K562 (cell line): ENCODE measurements around the gene DCN. TPM values are rescaled to one million over a fixed set of nuclear protein-coding genes. Genes with fewer than 3 reads are reported as not detected.

Experiments
- ATAC-seq: fragments of 200-7000 bp; cut with Tn5 transposase; 3 replicates; pipeline ENCODE4 v1.9.1; 2020; ENCODE audit warnings: moderate library complexity
- BruUV-seq: library from RNA; stranded (reverse); fragments of 400-500 nt; replicated peaks from 2 replicates; lab custom pipeline; 2021; lab: Mats Ljungman, UMichigan
- CTCF ChIA-PET: fragments of 300-600 bp; formaldehyde crosslinking; extraction: SDS; loops from one replicate; lab custom pipeline; 2021; ENCODE audit warnings: low intra/inter-chr PET ratio; lab: Yijun Ruan, JAX
- POLR2A ChIA-PET: fragments of 300-600, 350-650 bp; sonication (Branson Sonifier 250); formaldehyde crosslinking; extraction: SDS; loops from one replicate; lab custom pipeline; 2021; ENCODE audit warnings: antibody characterized with exemption, inconsistent platforms; lab: Yijun Ruan, JAX
- DNase-seq, 4 experiments: peaks; one replicate each; pipeline versions ENCODE4 v3.0.0 to v3.0.0-alpha.2; 2011 to 2018; ENCODE audit warnings: low spot score in 3 of 4, mixed read lengths in 3 of 4; ENCODE audit errors: extremely low read depth in 1 of 4
- FAIRE-seq: peaks from 2 replicates; lab custom pipeline; 2011; peaks lifted over from hg19 to GRCh38; lab: Jason Lieb, UNC
- H2AFZ ChIP-seq: 2 replicates; pipeline ENCODE4 v1.6.0; 2011; ENCODE audit warnings: low read depth, low read length, control low read depth, inconsistent platforms
- H3K27ac ChIP-seq: fragments of 200-600 bp; 3 replicates; pipeline ENCODE4 v1.8.0; 2011; ENCODE audit warnings: low read depth, mild to moderate bottlenecking, control low read depth, inconsistent platforms, low read length, moderate library complexity, mixed read lengths; ENCODE audit errors: extremely low read depth
- H3K27me3 ChIP-seq, 2 experiments: fragments of 300-600 bp in 1 of 2; 2 replicates in 1 of 2; 3 replicates in 1 of 2; pipeline versions ENCODE4 v1.6.0 to v1.8.0; 2011; ENCODE audit warnings: inconsistent platforms in 2 of 2, low read length in 2 of 2, mild to moderate bottlenecking in 1 of 2, mixed read lengths in 1 of 2, moderate library complexity in 1 of 2; ENCODE audit not compliant: control insufficient read depth in 2 of 2, insufficient read depth in 2 of 2
- H3K36me3 ChIP-seq: fragments of 300-600 bp; 3 replicates; pipeline ENCODE4 v1.8.0; 2011; ENCODE audit warnings: mild to moderate bottlenecking, low read length, inconsistent platforms; ENCODE audit not compliant: control insufficient read depth, insufficient read depth
- H3K4me1 ChIP-seq, 2 experiments: fragments of 200-600 bp in 1 of 2; replicated peaks in 1 of 2; 2 replicates in 1 of 2; 3 replicates in 1 of 2; pipeline versions ENCODE4 v1.5.1 to v1.8.0; 2011; ENCODE audit warnings: inconsistent platforms in 2 of 2, low read length in 2 of 2, mild to moderate bottlenecking in 1 of 2, mixed read lengths in 1 of 2, moderate library complexity in 1 of 2; ENCODE audit not compliant: control insufficient read depth in 2 of 2, insufficient read depth in 2 of 2
- H3K4me2 ChIP-seq: 2 replicates; pipeline ENCODE4 v1.6.1; 2011; ENCODE audit warnings: low read length, control low read depth, inconsistent platforms, mixed read lengths; ENCODE audit not compliant: insufficient read depth
- H3K4me3 ChIP-seq: fragments of 200-600 bp; sonication (generic), shearing (Covaris generic); 2 replicates; pipeline ENCODE4 v1.5.1; 2016; ENCODE audit warnings: control low read depth, inconsistent platforms
- H3K79me2 ChIP-seq: fragments of 200-600 bp; 3 replicates; pipeline ENCODE4 v1.8.0; 2011; ENCODE audit warnings: low read length, inconsistent platforms; ENCODE audit not compliant: control insufficient read depth, insufficient read depth
- H3K9ac ChIP-seq, 2 experiments: 2 replicates each; pipeline versions ENCODE4 v1.6.0 to v1.6.1; 2011; ENCODE audit warnings: low read depth in 2 of 2, low read length in 2 of 2, control low read depth in 1 of 2, inconsistent platforms in 1 of 2, mild to moderate bottlenecking in 1 of 2, mixed read lengths in 1 of 2; ENCODE audit not compliant: insufficient read depth in 1 of 2
- H3K9me1 ChIP-seq: one replicate; pipeline ENCODE4 v1.6.0; 2011; ENCODE audit warnings: inconsistent platforms, mild to moderate bottlenecking, low read length, moderate library complexity; ENCODE audit not compliant: control insufficient read depth, insufficient read depth
- H3K9me3 ChIP-seq: replicated peaks from 2 replicates; pipeline ENCODE4 v1.5.1; 2011; ENCODE audit warnings: low read depth, low read length, inconsistent platforms; ENCODE audit not compliant: control insufficient read depth, insufficient read depth
- H4K20me1 ChIP-seq: replicated peaks from 2 replicates; pipeline ENCODE4 v1.6.1; 2011; ENCODE audit warnings: low read length, inconsistent platforms, mixed read lengths; ENCODE audit not compliant: control insufficient read depth, insufficient read depth
- ARID2 ChIP-seq: fragments of 450-650 bp; IDR thresholded peaks from 2 replicates; pipeline ENCODE4 v1.6.1; 2017; ENCODE audit warnings: antibody characterized with exemption, mild to moderate bottlenecking
- FOSL1 ChIP-seq: fragments of 200-800 bp; sonication (Bioruptor generic); conservative IDR thresholded peaks from 2 replicates; pipeline ENCODE4 v1.6.1; 2016; ENCODE audit warnings: missing genetic modification characterization, missing compliant biosample characterization
- HDAC3 ChIP-seq: fragments of 450-650 bp; IDR thresholded peaks from 2 replicates; pipeline ENCODE4 v1.6.1; 2018; ENCODE audit warnings: borderline replicate concordance, mild to moderate bottlenecking, moderate library complexity; ENCODE audit not compliant: partially characterized antibody
- HEY1 ChIP-seq: fragments of 250-450 bp; sonication (Bioruptor Pico); IDR thresholded peaks from 2 replicates; pipeline ENCODE4 v1.5.0; 2020; ENCODE audit warnings: mild to moderate bottlenecking, moderate library complexity, borderline replicate concordance
- IFI16 ChIP-seq: fragments of 250-450 bp; sonication (Bioruptor Pico); IDR thresholded peaks from 2 replicates; pipeline ENCODE4 v2.1.2; 2022; ENCODE audit warnings: mild to moderate bottlenecking, inconsistent platforms
- MAFK ChIP-seq: IDR thresholded peaks from 2 replicates; pipeline ENCODE4 v1.6.1; 2011; ENCODE audit warnings: low read length, improper control_type of control experiment
- MCM5 ChIP-seq: fragments of 450-650 bp; IDR thresholded peaks from 2 replicates; pipeline ENCODE4 v1.6.1; 2016; ENCODE audit warnings: low read depth
- NFIX ChIP-seq: fragments of 250-450 bp; sonication (Bioruptor Pico); IDR thresholded peaks from 2 replicates; pipeline ENCODE4 v1.4.0; 2020; ENCODE audit warnings: low read depth, mild to moderate bottlenecking, moderate library complexity
- RBBP5 ChIP-seq: fragments of 200-600 bp; sonication (generic); IDR thresholded peaks from 2 replicates; pipeline ENCODE4 v1.6.1; 2012; ENCODE audit warnings: borderline replicate concordance, mild to moderate bottlenecking, low read length, control low read depth, inconsistent platforms; ENCODE audit not compliant: insufficient read depth, poor library complexity, severe bottlenecking
- SP2 ChIP-seq: IDR thresholded peaks from 2 replicates; pipeline ENCODE4 v1.6.1; 2011; ENCODE audit warnings: mild to moderate bottlenecking, low read depth, low read length, moderate library complexity; ENCODE audit not compliant: poor library complexity, severe bottlenecking; ENCODE audit errors: extremely low read depth
- SRSF3 ChIP-seq: fragments of 200-400 bp; formaldehyde crosslinking; IDR thresholded peaks from 2 replicates; pipeline ENCODE4 v1.6.1; 2016; ENCODE audit warnings: mild to moderate bottlenecking, low read length, moderate library complexity; ENCODE audit not compliant: insufficient read depth
- TEAD2 ChIP-seq: fragments of 450-650 bp; IDR thresholded peaks from 2 replicates; pipeline ENCODE4 v1.6.1; 2016; ENCODE audit warnings: missing genetic modification characterization, control low read depth, missing compliant biosample characterization
- WGBS: fragments of 100-300 bp; shearing (Covaris generic); methylation state at CpG from one replicate; pipeline ENCODE4 v1.1.6; 2016; ENCODE audit warnings: low coverage, mixed read lengths; ENCODE audit not compliant: insufficient coverage; ENCODE audit errors: missing lambda C conversion rate; 5-methylcytosine and 5-hydroxymethylcytosine counted together
- in situ Hi-C: fragments of 300-500 bp; cut with MboI; formaldehyde crosslinking; loops from 4 replicates; pipeline ENCODE4 v1.15.0; 2018; ENCODE audit warnings: inconsistent platforms, mixed read lengths
- intact Hi-C: fragments of 100-400 bp; cut with micrococcal nuclease; formaldehyde crosslinking; loops from 2 replicates; pipeline ENCODE4 v1.14.2; 2022
- polyA plus RNA-seq, 8 experiments: library from polyadenylated mRNA; depleted of rRNA in 4 of 8; stranded (reverse) in 5 of 8; unstranded in 3 of 8; fragments of >200 nt; fragmentation: Nextera tagmentation in 2 of 8; fragmentation: Illumina TruSeq in 1 of 8; extraction: Ambion mirVana in 2 of 8; extraction: Trizol in 1 of 8; gene quantifications; 2 replicates each; pipeline versions ENCODE4 v1.2.1 to v1.2.3, GENCODE V29; 2011 to 2014; ENCODE audit warnings: inconsistent platforms in 1 of 8, missing spikeins in 1 of 8
- total RNA-seq, 7 experiments: library from RNA; depleted of rRNA in 6 of 7; stranded (reverse); fragments of >200 nt in 6 of 7; fragmentation: Illumina TruSeq in 2 of 7; extraction: Trizol in 2 of 7; gene quantifications; 2 replicates each; pipeline versions ENCODE4 v1.2.1 to v1.2.3, GENCODE V29; 2011 to 2021; ENCODE audit warnings: low replicate concordance in 1 of 7
- TF ChIP-seq, protein P1 (sequence below): IDR thresholded peaks from 2 replicates; pipeline ENCODE4 v1.6.1; 2011; ENCODE audit warnings: borderline replicate concordance, low read depth, mild to moderate bottlenecking, moderate library complexity, low read length; ENCODE audit not compliant: insufficient read depth, poor library complexity, severe bottlenecking

The DCN gene
- total and polyA plus RNA-seq, 9 of the 15 experiments (the other 6 are each of a cell fraction or from before 2014, with no cell fraction given) = 0.08 to 2.4 (median 0.31) TPM; not detected in 1

DNA sequence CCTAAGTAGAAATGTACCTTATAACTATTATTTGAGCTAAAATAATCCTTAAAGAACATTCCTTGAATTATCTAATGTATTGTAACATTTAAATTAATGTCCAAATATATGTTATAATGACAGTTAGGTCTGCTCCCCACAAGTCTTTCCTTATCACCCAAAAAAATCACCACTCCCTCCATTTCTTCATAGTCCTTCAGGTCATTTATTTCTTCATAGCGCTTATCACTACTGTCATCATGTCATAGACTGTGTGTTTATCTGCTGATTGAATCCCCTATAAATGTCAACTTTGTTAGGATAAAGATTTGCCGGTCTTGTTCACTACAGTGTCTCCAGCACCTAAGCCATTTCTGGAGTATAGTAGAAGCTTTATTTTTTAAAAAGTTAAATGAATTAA, 83.3 kb downstream of the DCN start (continued):
- TF ChIP-seq HEY1 (CRISPR knock-in tag) = no peak

DNA sequence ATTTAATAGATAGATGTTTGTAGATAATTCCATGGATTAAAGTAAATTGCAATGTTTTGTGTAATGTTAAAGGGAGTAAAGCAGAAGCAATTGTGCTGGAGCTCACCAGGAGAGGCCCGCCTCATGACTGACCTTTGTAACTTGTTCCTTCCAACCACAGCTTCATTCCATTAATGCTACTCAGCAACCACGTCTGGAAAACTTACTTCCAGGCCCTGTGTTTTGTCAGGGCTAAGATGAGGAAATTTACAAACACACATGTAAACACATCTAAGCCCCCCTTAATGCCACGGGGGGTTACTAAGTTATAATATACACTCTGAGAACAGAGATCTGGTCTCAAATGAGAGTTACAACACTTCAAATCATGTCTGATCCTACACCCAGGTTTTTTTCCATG, 83.7 kb downstream of the DCN start:
- in situ Hi-C loops = no loop called here
- ChIA-PET POLR2A (no interaction called here), CTCF (no interaction called here)
- Histone ChIP-seq H3K9me1 (no peaks in the 10 kb centered on the region), H3K9ac (no peak overlapping the region), H2AFZ (no peak overlapping the region), H3K4me1 (no peaks in the 10 kb centered on the region), H3K9me3 (no peaks in the 10 kb centered on the region), H3K27me3 (no peaks in the 10 kb centered on the region), H3K4me2 (no peak overlapping the region), H3K4me3 (no peak overlapping the region), H3K27ac (no peak overlapping the region), H4K20me1 (no peaks in the 10 kb centered on the region), H3K79me2 (no peaks in the 10 kb centered on the region), H3K36me3 (no peaks in the 10 kb centered on the region)
- FAIRE-seq = no peak
- TF ChIP-seq NFIX (CRISPR knock-in tag) = no peak
- no peak for TF ChIP-seq FOSL1
- no peak for TF ChIP-seq MAFK
- no peak for TF ChIP-seq SRSF3
- no peak for TF ChIP-seq MCM5
- no peak for TF ChIP-seq ARID2
- no peak for TF ChIP-seq IFI16
- TF ChIP-seq RBBP5 = no peak
- TF ChIP-seq SP2 = no peak
- TF ChIP-seq, protein P1, sequence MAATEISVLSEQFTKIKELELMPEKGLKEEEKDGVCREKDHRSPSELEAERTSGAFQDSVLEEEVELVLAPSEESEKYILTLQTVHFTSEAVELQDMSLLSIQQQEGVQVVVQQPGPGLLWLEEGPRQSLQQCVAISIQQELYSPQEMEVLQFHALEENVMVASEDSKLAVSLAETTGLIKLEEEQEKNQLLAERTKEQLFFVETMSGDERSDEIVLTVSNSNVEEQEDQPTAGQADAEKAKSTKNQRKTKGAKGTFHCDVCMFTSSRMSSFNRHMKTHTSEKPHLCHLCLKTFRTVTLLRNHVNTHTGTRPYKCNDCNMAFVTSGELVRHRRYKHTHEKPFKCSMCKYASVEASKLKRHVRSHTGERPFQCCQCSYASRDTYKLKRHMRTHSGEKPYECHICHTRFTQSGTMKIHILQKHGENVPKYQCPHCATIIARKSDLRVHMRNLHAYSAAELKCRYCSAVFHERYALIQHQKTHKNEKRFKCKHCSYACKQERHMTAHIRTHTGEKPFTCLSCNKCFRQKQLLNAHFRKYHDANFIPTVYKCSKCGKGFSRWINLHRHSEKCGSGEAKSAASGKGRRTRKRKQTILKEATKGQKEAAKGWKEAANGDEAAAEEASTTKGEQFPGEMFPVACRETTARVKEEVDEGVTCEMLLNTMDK = no peak
- TF ChIP-seq HDAC3 = no peak
- TF ChIP-seq TEAD2 (tag) = no peak
- DNase-seq = no peak
- 0% methylated on average over 3 of the region's 3 CpGs for WGBS
- no TSS peak for BruUV-seq
- no peak for ATAC-seq
- intact Hi-C loops = no loop called here
